Endodermal cell (in vitro differentiated cells): ENCODE results near the gene EFCAB11. TPM values are rescaled to one million over a fixed set of nuclear protein-coding genes. Genes with fewer than 3 reads are reported as not detected.

Experiments used
- DNase-seq: peaks from one replicate; pipeline ENCODE4 v3.0.0-alpha.2; 2017
- H3K27ac ChIP-seq: 2 replicates; pipeline ENCODE4 v1.5.1; 2013; ENCODE audit warnings: mild to moderate bottlenecking, low read depth, low read length, moderate library complexity
- H3K27me3 ChIP-seq: 2 replicates; pipeline ENCODE4 v1.6.1; 2013; ENCODE audit warnings: mild to moderate bottlenecking, low read length, moderate library complexity; ENCODE audit not compliant: insufficient read depth, control insufficient read depth, poor library complexity, severe bottlenecking
- H3K36me3 ChIP-seq: 2 replicates; pipeline ENCODE4 v1.7.0; 2013; ENCODE audit warnings: mild to moderate bottlenecking, low read length, moderate library complexity; ENCODE audit not compliant: control insufficient read depth, insufficient read depth
- H3K4me1 ChIP-seq: one replicate; pipeline ENCODE4 v1.7.0; 2013; ENCODE audit warnings: low read length; ENCODE audit not compliant: control insufficient read depth, insufficient read depth
- H3K4me3 ChIP-seq: 2 replicates; pipeline ENCODE4 v1.5.1; 2013; ENCODE audit warnings: mild to moderate bottlenecking, low read length, moderate library complexity
- H3K9ac ChIP-seq: 2 replicates; pipeline ENCODE4 v1.6.1; 2013; ENCODE audit warnings: mild to moderate bottlenecking, low read length, moderate library complexity; ENCODE audit not compliant: poor library complexity, severe bottlenecking; ENCODE audit errors: extremely low read depth
- H3K9me3 ChIP-seq: 2 replicates; pipeline ENCODE4 v1.6.1; 2013; ENCODE audit warnings: mild to moderate bottlenecking, low read length, moderate library complexity; ENCODE audit not compliant: control insufficient read depth
- H3K27ac Mint-ChIP-seq: 2 replicates; pipeline ENCODE4 v1.8.0; 2020; ENCODE audit warnings: mixed read lengths
- H3K27me3 Mint-ChIP-seq: 2 replicates; pipeline ENCODE4 v1.8.0; 2021; ENCODE audit warnings: mild to moderate bottlenecking, mixed read lengths; ENCODE audit not compliant: insufficient read depth
- H3K36me3 Mint-ChIP-seq: 2 replicates; pipeline ENCODE4 v1.8.0; 2020; ENCODE audit warnings: low read depth, mixed read lengths
- H3K4me1 Mint-ChIP-seq: 2 replicates; pipeline ENCODE4 v1.8.0; 2020; ENCODE audit warnings: mixed read lengths
- H3K4me3 Mint-ChIP-seq: 2 replicates; pipeline ENCODE4 v1.8.0; 2020; ENCODE audit warnings: mild to moderate bottlenecking, moderate library complexity, mixed read lengths
- H3K9me3 Mint-ChIP-seq: 2 replicates; pipeline ENCODE4 v1.8.0; 2020; ENCODE audit warnings: mild to moderate bottlenecking, mixed read lengths
- WGBS, 2 experiments: methylation state at CpG; one replicate each; pipeline versions ENCODE4 v1.1.5 to v1.1.7; 2013; ENCODE audit warnings: missing lambda C conversion rate in 2 of 2, mixed read lengths in 1 of 2; ENCODE audit not compliant: insufficient coverage in 1 of 2, insufficient read length in 1 of 2; 5-methylcytosine and 5-hydroxymethylcytosine counted together
- total RNA-seq, 2 donors: library from RNA; stranded (reverse); fragmentation: NEBNext Ultra II Directional in 1 of 2; extraction: Animal tissue kit (Norgen Biotek cat#: 25700) in 1 of 2; gene quantifications; 2 replicates in 1 of 2; 3 replicates in 1 of 2; pipeline ENCODE4 v1.2.1, GENCODE V29; 2021
- TF ChIP-seq, protein P1 (sequence below): fragments of 200-600 bp; sonication (generic); conservative IDR thresholded peaks from 2 replicates; pipeline ENCODE4 v1.5.0; 2021; ENCODE audit warnings: antibody characterized with exemption, mild to moderate bottlenecking

Gene EFCAB11
- total RNA-seq, 2 donors from 2014 or later, result 23.8 to 47.6 TPM

GRCh38 chr14:89856871-89857345 lies 97.6 kb downstream of the EFCAB11 start:
- 80 to 86% methylated on average over 1 of the region's 1 CpG for WGBS, 2 experiments
- peaks cover 12% of the 10 kb centered on the region for H3K4me1 Mint-ChIP-seq
- TF ChIP-seq, protein P1, sequence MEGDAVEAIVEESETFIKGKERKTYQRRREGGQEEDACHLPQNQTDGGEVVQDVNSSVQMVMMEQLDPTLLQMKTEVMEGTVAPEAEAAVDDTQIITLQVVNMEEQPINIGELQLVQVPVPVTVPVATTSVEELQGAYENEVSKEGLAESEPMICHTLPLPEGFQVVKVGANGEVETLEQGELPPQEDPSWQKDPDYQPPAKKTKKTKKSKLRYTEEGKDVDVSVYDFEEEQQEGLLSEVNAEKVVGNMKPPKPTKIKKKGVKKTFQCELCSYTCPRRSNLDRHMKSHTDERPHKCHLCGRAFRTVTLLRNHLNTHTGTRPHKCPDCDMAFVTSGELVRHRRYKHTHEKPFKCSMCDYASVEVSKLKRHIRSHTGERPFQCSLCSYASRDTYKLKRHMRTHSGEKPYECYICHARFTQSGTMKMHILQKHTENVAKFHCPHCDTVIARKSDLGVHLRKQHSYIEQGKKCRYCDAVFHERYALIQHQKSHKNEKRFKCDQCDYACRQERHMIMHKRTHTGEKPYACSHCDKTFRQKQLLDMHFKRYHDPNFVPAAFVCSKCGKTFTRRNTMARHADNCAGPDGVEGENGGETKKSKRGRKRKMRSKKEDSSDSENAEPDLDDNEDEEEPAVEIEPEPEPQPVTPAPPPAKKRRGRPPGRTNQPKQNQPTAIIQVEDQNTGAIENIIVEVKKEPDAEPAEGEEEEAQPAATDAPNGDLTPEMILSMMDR, result no peak
- no peaks in the 10 kb centered on the region for H3K36me3 ChIP-seq
- no peak overlapping the region for H3K4me3 Mint-ChIP-seq
- H3K27me3 Mint-ChIP-seq, result peaks cover 28% of the 10 kb centered on the region
- no peak overlapping the region for H3K27ac Mint-ChIP-seq
- H3K9me3 Mint-ChIP-seq, result peaks cover 6% of the 10 kb centered on the region
- H3K9ac ChIP-seq, result no peak overlapping the region
- H3K27me3 ChIP-seq, result no peaks in the 10 kb centered on the region
- peaks cover 10% of the 10 kb centered on the region for H3K9me3 ChIP-seq
- no peak for DNase-seq
- no peak overlapping the region for H3K27ac ChIP-seq
- peaks cover 11% of the 10 kb centered on the region for H3K36me3 Mint-ChIP-seq
- peaks cover 2% of the 10 kb centered on the region for H3K4me1 ChIP-seq
- H3K4me3 ChIP-seq, result no peak overlapping the region

- Histone ChIP-seq H3K9me3 (peaks cover 2% of the 10 kb centered on the region), H3K36me3 (no peaks in the 10 kb centered on the region), H3K9ac (no peak overlapping the region), H3K27me3 (no peaks in the 10 kb centered on the region), H3K27ac (no peak overlapping the region), H3K4me1 (peaks cover 2% of the 10 kb centered on the region), H3K4me3 (no peak overlapping the region)
- H3K36me3 Mint-ChIP-seq, result peaks cover 3% of the 10 kb centered on the region
- H3K27ac Mint-ChIP-seq, result no peak overlapping the region
- DNase-seq, result no peak
- TF ChIP-seq, protein P1, result no peak
- H3K4me3 Mint-ChIP-seq, result no peak overlapping the region
- peaks cover 3% of the 10 kb centered on the region for H3K9me3 Mint-ChIP-seq
- WGBS, 2 experiments, result 92 to 99% methylated on average over 5 to 8 of the region's 8 CpGs
- peaks cover 26% of the 10 kb centered on the region for H3K27me3 Mint-ChIP-seq
- peaks cover 12% of the 10 kb centered on the region for H3K4me1 Mint-ChIP-seq
Observed at GRCh38 chr14:89855961-89856656, 98.4 kb downstream of the EFCAB11 start.

DNA sequence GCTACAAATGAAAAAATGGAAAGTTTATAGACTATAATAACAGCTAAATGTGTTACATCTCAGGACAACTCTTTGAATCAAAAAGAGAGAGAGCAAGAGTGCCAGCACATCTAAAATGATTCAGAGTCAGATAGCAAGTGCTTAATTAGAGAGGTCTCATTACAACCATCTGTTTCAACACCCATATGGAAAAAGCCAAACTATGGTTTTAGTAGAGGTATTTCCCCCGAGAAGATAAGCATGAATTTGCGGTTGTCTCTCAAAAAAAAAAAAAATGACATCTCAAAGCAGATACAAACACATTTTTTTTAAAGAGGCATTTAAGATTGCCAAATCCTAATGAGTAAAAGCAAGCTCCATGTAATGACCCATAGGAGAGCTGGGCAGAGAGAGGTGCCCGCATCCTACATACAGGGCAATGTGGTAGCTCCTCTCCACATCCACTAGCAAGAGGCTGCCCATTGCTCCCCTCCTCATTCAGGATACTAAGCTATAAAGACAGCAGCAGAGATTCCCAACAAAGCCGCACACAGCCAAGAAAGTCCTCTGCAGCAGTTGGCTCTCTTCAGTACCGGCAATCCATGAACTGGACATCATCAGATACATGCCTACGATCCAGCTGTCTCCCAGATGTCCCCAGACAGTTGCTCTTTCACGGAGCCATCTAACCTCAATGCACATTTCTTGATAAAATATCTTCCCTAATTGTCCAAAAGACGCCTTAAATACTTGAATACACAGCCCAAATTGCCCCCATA lies 100.4 kb downstream of the EFCAB11 start:
- Histone ChIP-seq H3K36me3 (no peaks in the 10 kb centered on the region), H3K27me3 (no peaks in the 10 kb centered on the region), H3K9ac (no peak overlapping the region), H3K27ac (no peak overlapping the region), H3K9me3 (no peaks in the 10 kb centered on the region), H3K4me3 (no peak overlapping the region), H3K4me1 (peaks cover 2% of the 10 kb centered on the region)
- no peak for DNase-seq
- H3K9me3 Mint-ChIP-seq, result no peaks in the 10 kb centered on the region
- peaks cover 12% of the 10 kb centered on the region for H3K4me1 Mint-ChIP-seq
- peaks cover 16% of the 10 kb centered on the region for H3K27me3 Mint-ChIP-seq
- WGBS, 2 experiments, result 87 to 92% methylated on average over 8 of the region's 8 CpGs
- no peak overlapping the region for H3K4me3 Mint-ChIP-seq
- H3K27ac Mint-ChIP-seq, result no peak overlapping the region
- H3K36me3 Mint-ChIP-seq, result no peaks in the 10 kb centered on the region
- TF ChIP-seq, protein P1, result no peak
